Transverse colon (tissue), 4 donors: ENCODE measurements around the gene GVQW3. TPM values are rescaled to one million over a fixed set of nuclear protein-coding genes. Genes with fewer than 3 reads are reported as not detected.

Experiments
- DNase-seq: peaks from one replicate; pipeline ENCODE4 v3.0.0-alpha.2; 2019
- H3K27ac ChIP-seq, 4 donors: fragments of 200-600 bp; sonication (generic); 2 replicates each; pipeline ENCODE4 v1.5.1; 2016 to 2018; ENCODE audit warnings: inconsistent platforms in 4 of 4
- H3K27me3 ChIP-seq: fragments of 200-600 bp; sonication (generic); 2 replicates; pipeline ENCODE4 v1.5.1; 2017; ENCODE audit warnings: inconsistent platforms
- H3K36me3 ChIP-seq, 4 donors: fragments of 200-600 bp; sonication (generic); 2 replicates each; pipeline ENCODE4 v1.5.1; 2017 to 2019; ENCODE audit warnings: inconsistent platforms in 4 of 4
- H3K4me1 ChIP-seq, 4 donors: fragments of 200-600 bp; sonication (generic); 2 replicates each; pipeline ENCODE4 v1.5.1; 2017 to 2020; ENCODE audit warnings: inconsistent platforms in 4 of 4
- H3K4me3 ChIP-seq, 4 donors: fragments of 200-600 bp; sonication (generic); 1 replicate in 1 of 4; 2 replicates in 3 of 4; pipeline versions ENCODE4 v1.5.1 to v1.6.1; 2017 to 2019; ENCODE audit warnings: inconsistent platforms in 4 of 4
- H3K9me3 ChIP-seq, 2 donors: fragments of 200-600 bp; sonication (generic); 2 replicates each; pipeline ENCODE4 v1.5.1; 2017 to 2019; ENCODE audit warnings: inconsistent platforms in 2 of 2
- EP300 ChIP-seq: sonication (generic); formaldehyde crosslinking; IDR thresholded peaks from one replicate; pipeline ENCODE4 v1.6.1; 2017; ENCODE audit warnings: antibody characterized with exemption, low read depth
- POLR2A ChIP-seq: fragments of 450-650 bp; IDR thresholded peaks from one replicate; pipeline ENCODE4 v1.6.1; 2016; ENCODE audit warnings: antibody characterized with exemption, mild to moderate bottlenecking, moderate library complexity
- POLR2AphosphoS5 ChIP-seq, 3 donors: sonication (generic); formaldehyde crosslinking; IDR thresholded peaks; one replicate each; pipeline ENCODE4 v1.6.1; 2016; ENCODE audit warnings: antibody characterized with exemption in 3 of 3
- WGBS, 2 donors: methylation state at CpG; one replicate each; pipeline ENCODE4 v1.1.5; 2018; ENCODE audit warnings: low coverage in 1 of 2; 5-methylcytosine and 5-hydroxymethylcytosine counted together
- in situ Hi-C, 4 donors: fragments of 200-750 bp; cut with MboI; loops; one replicate each; pipeline versions ENCODE4 v1.15.0 to v1.15.1; 2017; ENCODE audit warnings: low sequenced_read_pairs in 3 of 4, low pct_ligation_motif_present in 1 of 4, low pct_unique_long_range_greater_than_20kb in 1 of 4
- intact Hi-C: fragments of 100-400 bp; cut with DNase I; formaldehyde crosslinking; loops from one replicate; pipeline ENCODE4 v1.15.1; 2023; ENCODE audit warnings: low total_unique reads
- total RNA-seq, 4 donors: library from RNA; depleted of rRNA; stranded (reverse); fragments of >200 nt; gene quantifications; one replicate each; pipeline ENCODE4 v1.1.0, GENCODE V29; 2016
- TF ChIP-seq, protein P1 (sequence below), 5 experiments: fragments of 200-600 bp in 3 of 5; fragments of 450-650 bp in 2 of 5; sonication (generic) in 3 of 5; IDR thresholded peaks; 1 replicate in 2 of 5; 2 replicates in 3 of 5; pipeline ENCODE4 v1.5.1; 2016 to 2017; ENCODE audit warnings: antibody characterized with exemption in 5 of 5, inconsistent platforms in 3 of 5, mild to moderate bottlenecking in 2 of 5, moderate library complexity in 1 of 5

GVQW3 gene
- total RNA-seq, 4 donors from 2014 or later, result 1.6 to 5.6 (median 4.3) TPM

DNA sequence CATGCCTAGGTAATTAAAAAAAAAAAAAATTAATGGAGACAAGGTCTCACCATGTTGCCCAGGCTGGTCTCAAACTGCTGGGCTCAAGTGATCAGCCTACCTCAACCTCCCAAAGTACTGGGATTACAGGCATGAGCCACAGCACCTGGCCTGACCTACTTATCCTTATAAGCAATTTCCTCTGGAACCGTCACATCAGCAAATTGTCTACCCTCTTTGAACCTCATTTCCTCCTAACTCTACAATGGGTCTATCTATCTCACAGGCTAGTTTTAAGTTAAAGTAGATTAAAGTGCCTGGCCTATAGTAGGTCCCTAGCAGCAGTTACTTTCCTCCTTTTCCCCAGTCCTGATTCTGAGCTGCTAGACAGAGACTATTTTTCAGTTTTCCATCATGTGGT is 43.7 kb upstream of the GVQW3 start:
- in situ Hi-C loops, result no loop called here
- peaks cover 0 to 11% (median 0%) of the 10 kb centered on the region in 4 donors for H3K4me1 ChIP-seq
- H3K27me3 ChIP-seq, result no peaks in the 10 kb centered on the region
- H3K9me3 ChIP-seq, result peaks cover 8% of the 10 kb centered on the region in 2 donors
- no peak for DNase-seq
- H3K27ac ChIP-seq, result no peak overlapping the region
- intact Hi-C loops, result no loop called here
- H3K36me3 ChIP-seq, result no peaks in the 10 kb centered on the region
- no peak overlapping the region for H3K4me3 ChIP-seq
- TF ChIP-seq EP300 (no peak), POLR2AphosphoS5 (IDR thresholded peaks at IDR 0.05) (no peak), POLR2A (no peak)
- TF ChIP-seq, protein P1, sequence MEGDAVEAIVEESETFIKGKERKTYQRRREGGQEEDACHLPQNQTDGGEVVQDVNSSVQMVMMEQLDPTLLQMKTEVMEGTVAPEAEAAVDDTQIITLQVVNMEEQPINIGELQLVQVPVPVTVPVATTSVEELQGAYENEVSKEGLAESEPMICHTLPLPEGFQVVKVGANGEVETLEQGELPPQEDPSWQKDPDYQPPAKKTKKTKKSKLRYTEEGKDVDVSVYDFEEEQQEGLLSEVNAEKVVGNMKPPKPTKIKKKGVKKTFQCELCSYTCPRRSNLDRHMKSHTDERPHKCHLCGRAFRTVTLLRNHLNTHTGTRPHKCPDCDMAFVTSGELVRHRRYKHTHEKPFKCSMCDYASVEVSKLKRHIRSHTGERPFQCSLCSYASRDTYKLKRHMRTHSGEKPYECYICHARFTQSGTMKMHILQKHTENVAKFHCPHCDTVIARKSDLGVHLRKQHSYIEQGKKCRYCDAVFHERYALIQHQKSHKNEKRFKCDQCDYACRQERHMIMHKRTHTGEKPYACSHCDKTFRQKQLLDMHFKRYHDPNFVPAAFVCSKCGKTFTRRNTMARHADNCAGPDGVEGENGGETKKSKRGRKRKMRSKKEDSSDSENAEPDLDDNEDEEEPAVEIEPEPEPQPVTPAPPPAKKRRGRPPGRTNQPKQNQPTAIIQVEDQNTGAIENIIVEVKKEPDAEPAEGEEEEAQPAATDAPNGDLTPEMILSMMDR (IDR thresholded peaks at IDR 0.05), result no peak
- 80% methylated on average over 1 of the region's 1 CpG; no CpG with 5 or more reads in 1 of the 2 donors for WGBS, 2 donors

DNA sequence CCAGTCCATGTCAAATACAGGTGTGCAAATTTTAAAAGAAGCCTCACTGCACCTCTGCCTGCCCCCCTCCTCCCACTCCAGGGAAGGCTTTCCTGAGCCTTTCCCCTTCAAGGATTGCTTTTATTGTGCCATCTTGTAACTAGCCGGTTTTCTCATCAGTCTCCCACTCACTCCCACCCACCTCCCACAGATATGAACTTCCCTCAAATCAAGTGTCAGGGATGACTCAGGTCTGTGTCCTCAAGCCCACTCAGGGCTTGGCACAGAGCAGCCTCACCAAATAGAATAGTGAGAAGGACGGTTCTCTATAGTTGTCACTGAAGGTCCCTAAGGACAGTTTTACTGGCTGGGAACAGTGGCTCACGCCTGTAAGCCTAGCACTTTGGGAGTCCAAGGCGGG is 43.2 kb upstream of the GVQW3 start:
- no peak for DNase-seq
- Histone ChIP-seq H3K4me1 (peaks cover 0 to 11% (median 0%) of the 10 kb centered on the region in 4 donors), H3K36me3 (no peaks in the 10 kb centered on the region), H3K27me3 (no peaks in the 10 kb centered on the region), H3K9me3 (peaks cover 8% of the 10 kb centered on the region in 2 donors), H3K4me3 (no peak overlapping the region), H3K27ac (no peak overlapping the region)
- intact Hi-C loops (no loop called here), in situ Hi-C loops (no loop called here)
- TF ChIP-seq EP300 (no peak), POLR2A (no peak), POLR2AphosphoS5 (IDR thresholded peaks at IDR 0.05) (no peak)
- TF ChIP-seq, protein P1 (IDR thresholded peaks at IDR 0.05), result no peak
- 83 to 90% methylated on average over 1 to 4 of the region's 4 CpGs for WGBS, 2 donors

DNA sequence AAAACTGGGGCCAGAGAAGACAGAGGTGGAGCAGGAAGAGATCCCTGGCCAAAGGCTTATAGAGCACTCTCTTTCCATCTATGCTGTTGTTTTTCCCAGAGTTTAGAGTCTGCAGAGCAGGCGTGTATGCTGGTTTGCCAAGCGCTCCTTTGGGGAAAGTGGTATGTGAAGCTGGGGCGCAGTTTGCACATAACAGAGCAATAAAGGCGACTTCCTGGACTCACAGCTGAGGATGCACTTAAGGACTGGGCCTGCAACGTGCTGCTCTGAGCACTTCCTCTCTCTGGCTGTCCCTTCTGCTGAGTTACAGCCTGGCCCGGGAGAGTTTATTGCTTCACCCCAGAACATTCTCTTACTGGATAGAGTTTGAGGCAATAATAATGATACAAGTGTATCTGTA is 41.9 kb upstream of the GVQW3 start:
- Histone ChIP-seq H3K4me3 (no peak overlapping the region), H3K4me1 (peaks cover 0 to 11% (median 0%) of the 10 kb centered on the region in 4 donors), H3K27ac (peak overlapping the region in 3 of 4 donors; percentile 19 to 43 (median 41)), H3K36me3 (no peaks in the 10 kb centered on the region), H3K9me3 (peaks cover 8% of the 10 kb centered on the region in 2 donors), H3K27me3 (no peaks in the 10 kb centered on the region)
- TF ChIP-seq POLR2AphosphoS5 (IDR thresholded peaks at IDR 0.05), result peak in 1 of 3 donors; percentile 10
- TF ChIP-seq, protein P1 (IDR thresholded peaks at IDR 0.05), result no peak
- peak; percentile 25 for DNase-seq
- intact Hi-C loops, result no loop called here
- in situ Hi-C loops, result no loop called here
- WGBS, 2 donors, result 39% methylated on average over 6 of the region's 6 CpGs; no CpG with 5 or more reads in 1 of the 2 donors

DNA sequence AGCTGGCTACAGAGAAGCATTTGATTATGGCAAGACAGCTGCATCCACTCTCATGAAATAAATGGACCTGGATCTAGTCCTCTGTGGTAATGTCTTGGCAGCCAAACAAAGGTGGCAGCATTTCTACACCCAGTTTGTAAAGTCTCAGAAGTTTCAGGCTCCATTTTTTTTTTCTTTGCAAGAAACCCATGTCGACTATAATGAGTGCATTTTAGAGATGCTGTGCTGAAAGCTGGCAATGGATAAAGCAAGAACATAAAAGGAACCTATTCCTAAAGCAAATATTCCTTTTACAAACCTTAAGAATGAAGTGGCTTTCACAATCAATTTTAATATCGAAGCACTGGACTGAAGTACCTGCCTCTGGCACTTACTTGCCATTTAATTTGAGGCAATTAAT is 33.7 kb upstream of the GVQW3 start:
- in situ Hi-C loops, result no loop called here
- intact Hi-C loops, result no loop called here
- H3K36me3 ChIP-seq, result peaks cover 0 to under 1% (median 0%) of the 10 kb centered on the region in 4 donors
- WGBS, 2 donors, result 37 to 46% methylated on average over 2 of the region's 2 CpGs
- DNase-seq, result no peak
- no peak overlapping the region for H3K4me3 ChIP-seq
- TF ChIP-seq EP300 (no peak), POLR2A (no peak), POLR2AphosphoS5 (IDR thresholded peaks at IDR 0.05) (no peak)
- TF ChIP-seq, protein P1 (IDR thresholded peaks at IDR 0.05), result no peak
- no peaks in the 10 kb centered on the region for H3K27me3 ChIP-seq
- peaks cover 0 to 8% (median 2%) of the 10 kb centered on the region in 4 donors for H3K4me1 ChIP-seq
- no peak overlapping the region for H3K27ac ChIP-seq
- no peaks in the 10 kb centered on the region for H3K9me3 ChIP-seq
